ENCODE results near the gene ARID2.

The ARID2 gene

DNA sequence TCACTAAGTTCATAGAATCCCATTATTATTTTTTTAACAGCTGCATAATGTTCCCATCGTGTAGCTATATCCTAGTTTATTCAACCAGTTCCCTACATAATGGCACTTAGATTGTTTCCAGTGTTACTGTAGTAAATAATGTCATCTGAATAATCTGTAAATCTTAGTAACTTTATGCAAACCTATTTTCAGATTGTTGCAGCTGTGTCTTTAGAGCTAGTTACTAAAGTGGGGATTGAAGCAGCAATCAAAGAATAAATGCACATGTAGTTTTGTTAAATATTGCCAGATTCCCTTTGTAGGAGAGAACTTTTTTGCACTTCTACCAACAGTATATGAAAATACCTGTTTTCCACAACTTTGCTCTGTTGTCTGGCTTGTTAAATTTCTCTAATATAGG lies 13.1 kb downstream of the ARID2 start:
- no peak for DNase-seq (ENCODE audit: extremely low read depth, low read depth)
- TF ChIP-seq, protein P1, sequence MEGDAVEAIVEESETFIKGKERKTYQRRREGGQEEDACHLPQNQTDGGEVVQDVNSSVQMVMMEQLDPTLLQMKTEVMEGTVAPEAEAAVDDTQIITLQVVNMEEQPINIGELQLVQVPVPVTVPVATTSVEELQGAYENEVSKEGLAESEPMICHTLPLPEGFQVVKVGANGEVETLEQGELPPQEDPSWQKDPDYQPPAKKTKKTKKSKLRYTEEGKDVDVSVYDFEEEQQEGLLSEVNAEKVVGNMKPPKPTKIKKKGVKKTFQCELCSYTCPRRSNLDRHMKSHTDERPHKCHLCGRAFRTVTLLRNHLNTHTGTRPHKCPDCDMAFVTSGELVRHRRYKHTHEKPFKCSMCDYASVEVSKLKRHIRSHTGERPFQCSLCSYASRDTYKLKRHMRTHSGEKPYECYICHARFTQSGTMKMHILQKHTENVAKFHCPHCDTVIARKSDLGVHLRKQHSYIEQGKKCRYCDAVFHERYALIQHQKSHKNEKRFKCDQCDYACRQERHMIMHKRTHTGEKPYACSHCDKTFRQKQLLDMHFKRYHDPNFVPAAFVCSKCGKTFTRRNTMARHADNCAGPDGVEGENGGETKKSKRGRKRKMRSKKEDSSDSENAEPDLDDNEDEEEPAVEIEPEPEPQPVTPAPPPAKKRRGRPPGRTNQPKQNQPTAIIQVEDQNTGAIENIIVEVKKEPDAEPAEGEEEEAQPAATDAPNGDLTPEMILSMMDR (IDR thresholded peaks at IDR 0.05; ENCODE audit: low read depth, low read length): no peak

DNA sequence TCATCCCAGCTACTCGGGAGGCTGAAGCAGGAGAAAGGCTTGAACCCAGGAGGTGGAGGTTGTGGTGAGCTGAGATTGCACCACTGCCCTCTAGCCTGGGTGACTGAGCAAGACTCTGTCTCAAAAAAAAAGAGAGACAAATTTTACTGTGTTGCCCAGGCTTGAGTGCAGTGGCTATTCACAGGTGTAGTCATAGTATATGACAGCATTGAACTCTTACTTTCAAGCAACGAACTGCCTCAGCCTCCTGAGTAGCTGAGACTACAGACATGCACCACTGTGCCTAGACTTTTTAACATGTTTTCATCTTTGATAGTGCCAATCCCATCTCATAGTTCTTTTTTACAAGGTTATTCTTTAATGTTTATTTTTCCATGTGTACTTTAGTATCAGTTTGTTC lies 13.7 kb downstream of the ARID2 start:
- TF ChIP-seq, protein P1 (IDR thresholded peaks at IDR 0.05; ENCODE audit: low read depth, low read length): no peak
- DNase-seq (ENCODE audit: extremely low read depth, low read depth): no peak

GRCh38 chr12:45745861-45746277 lies 16.4 kb downstream of the ARID2 start:
- DNase-seq (ENCODE audit: extremely low read depth, low read depth): no peak

GRCh38 chr12:45756666-45757065 lies 27.2 kb downstream of the ARID2 start:
- no peak for DNase-seq (ENCODE audit: extremely low read depth, low read depth)
- TF ChIP-seq, protein P1 (IDR thresholded peaks at IDR 0.05; ENCODE audit: low read depth, low read length): no peak

More at GRCh38 chr12:45745861-45746277, 16.4 kb downstream of the ARID2 start:
- TF ChIP-seq, protein P1 (IDR thresholded peaks at IDR 0.05; ENCODE audit: low read depth, low read length): peak; percentile 31

- no peak for DNase-seq (ENCODE audit: extremely low read depth, low read depth)
- TF ChIP-seq, protein P1 (IDR thresholded peaks at IDR 0.05; ENCODE audit: low read depth, low read length): no peak
These were observed 27.7 kb downstream of the ARID2 start for GRCh38 chr12:45757172-45757571.

DNA sequence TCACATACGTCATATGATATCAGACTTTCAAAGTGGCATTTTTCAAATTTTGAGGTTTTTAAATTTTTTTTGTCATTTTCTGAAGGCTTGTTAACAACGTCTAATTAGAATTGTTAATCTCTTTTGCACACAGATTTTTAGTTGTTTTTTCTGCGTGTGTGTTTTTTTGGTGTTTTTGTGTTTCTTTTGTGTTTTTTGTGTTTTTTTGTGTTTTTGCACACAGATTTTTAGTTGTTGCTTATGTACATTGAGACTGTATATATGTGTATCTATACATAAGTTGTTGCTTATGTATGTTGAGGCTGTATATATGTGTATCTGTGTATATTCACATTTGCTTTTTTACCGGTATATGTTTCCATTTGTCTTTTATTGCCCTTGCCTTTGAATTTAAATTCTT lies 30.8 kb downstream of the ARID2 start:
- no peak for DNase-seq (ENCODE audit: extremely low read depth, low read depth)
- TF ChIP-seq, protein P1 (IDR thresholded peaks at IDR 0.05; ENCODE audit: low read depth, low read length): no peak

GRCh38 chr12:45762185-45763110 lies 32.9 kb downstream of the ARID2 start:
- peak; percentile 18 for DNase-seq (ENCODE audit: extremely low read depth, low read depth)
- TF ChIP-seq, protein P1 (IDR thresholded peaks at IDR 0.05; ENCODE audit: low read depth, low read length): peak; percentile 70

Data from AG09319 (cell line).